ENCODE data around the gene PSMD12.

Gene PSMD12

DNA sequence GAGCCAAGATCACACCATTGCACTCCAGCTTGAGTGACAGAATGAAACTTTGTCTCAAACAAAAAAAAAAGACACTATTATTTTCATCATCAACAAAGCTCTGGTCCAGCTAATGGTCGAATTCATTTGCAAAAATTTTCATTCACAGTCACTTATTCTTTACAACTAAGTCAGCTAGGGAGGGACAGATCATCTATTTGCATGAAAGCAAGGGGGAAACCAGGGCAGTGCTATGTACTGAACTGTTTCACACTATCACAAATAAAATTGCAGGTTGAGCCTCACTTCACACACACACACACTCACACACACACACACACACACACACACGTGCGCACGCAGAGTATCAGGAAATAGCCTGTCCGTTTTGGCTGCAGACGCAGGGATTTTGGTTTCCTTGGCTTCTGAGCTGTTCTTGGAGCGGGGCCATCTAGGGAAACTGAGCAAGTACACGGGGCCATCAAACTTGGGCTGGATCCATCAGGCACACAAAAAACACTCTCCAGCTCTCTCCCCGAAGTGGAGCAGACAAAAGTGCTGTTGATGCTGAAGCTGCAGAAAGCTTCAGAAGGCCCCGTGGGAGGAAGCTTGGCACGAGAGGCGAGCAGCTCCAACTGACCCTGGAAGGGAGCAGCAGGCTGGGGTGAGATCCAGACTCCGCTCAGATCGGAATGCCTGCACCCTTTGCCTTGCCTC is 77.0 kb downstream of the PSMD12 start:
- Histone ChIP-seq H3K4me1 (ENCODE audit: control insufficient read depth, insufficient read depth, low read length) (peaks cover 9% of the 10 kb centered on the region), H3K9ac (ENCODE audit: low read length) (no peak overlapping the region), H3K4me3 (ENCODE audit: low read length) (no peak overlapping the region)

More for the DNA sequence above, 77.0 kb downstream of the PSMD12 start:
- no peaks in the 10 kb centered on the region for H3K27me3 ChIP-seq (ENCODE audit: control insufficient read depth, insufficient read depth, low read length)
- H3K9me3 ChIP-seq (ENCODE audit: control insufficient read depth, low read length): no peaks in the 10 kb centered on the region
- H3K36me3 ChIP-seq (ENCODE audit: control insufficient read depth, insufficient read depth, low read length): no peaks in the 10 kb centered on the region
